Calu3 (cell line): ENCODE results near the gene TFDP2. TPM values are rescaled to one million over a fixed set of nuclear protein-coding genes. Genes with fewer than 3 reads are reported as not detected.

Source experiments
- BruUV-seq: library from RNA; stranded (reverse); fragments of 400-500 nt; replicated peaks from 2 replicates; lab custom pipeline; 2021; lab: Mats Ljungman, UMichigan
- CTCF ChIA-PET: fragments of 300-600 bp; sonication (Branson Sonifier 250); formaldehyde crosslinking; loops from one replicate; lab custom pipeline; 2022; ENCODE audit warnings: antibody characterized with exemption; lab: Charles Lee
- DNase-seq: peaks from one replicate; pipeline ENCODE4 v3.0.0; 2022
- H3K27ac Mint-ChIP-seq: one replicate; pipeline ENCODE4 v1.8.0; 2022; ENCODE audit warnings: mixed read lengths; ENCODE audit not compliant: unreplicated experiment
- H3K27me3 Mint-ChIP-seq: one replicate; pipeline ENCODE4 v1.8.0; 2022; ENCODE audit warnings: mixed read lengths; ENCODE audit not compliant: unreplicated experiment
- H3K36me3 Mint-ChIP-seq: one replicate; pipeline ENCODE4 v1.8.0; 2022; ENCODE audit warnings: mild to moderate bottlenecking, moderate library complexity, mixed read lengths; ENCODE audit not compliant: insufficient read depth, unreplicated experiment
- H3K4me1 Mint-ChIP-seq: one replicate; pipeline ENCODE4 v1.8.0; 2022; ENCODE audit warnings: mild to moderate bottlenecking, low read depth, mixed read lengths; ENCODE audit not compliant: unreplicated experiment
- H3K4me3 Mint-ChIP-seq: one replicate; pipeline ENCODE4 v1.8.0; 2022; ENCODE audit warnings: mild to moderate bottlenecking, low read depth, moderate library complexity, mixed read lengths; ENCODE audit not compliant: unreplicated experiment
- H3K9me3 Mint-ChIP-seq: one replicate; pipeline ENCODE4 v1.8.0; 2022; ENCODE audit warnings: low read depth, mixed read lengths; ENCODE audit not compliant: unreplicated experiment
- CTCF ChIP-seq: fragments of 200-600 bp; IDR thresholded peaks from one replicate; pipeline ENCODE4 v1.8.0; 2022; ENCODE audit warnings: antibody characterized with exemption; ENCODE audit not compliant: unreplicated experiment
- intact Hi-C: fragments of 100-400 bp; cut with micrococcal nuclease; formaldehyde crosslinking; loops from one replicate; pipeline ENCODE4 v1.10.0; 2022; ENCODE audit not compliant: unreplicated experiment
- total RNA-seq: library from RNA; stranded (reverse); gene quantifications from 2 replicates; pipeline ENCODE4 v1.2.3, GENCODE V29; 2022

The TFDP2 gene
- total RNA-seq, 1 experiment from 2014 or later, result 54.8 TPM

GRCh38 chr3:141969711-141970110, 179.6 kb downstream of the TFDP2 start:
- Mint-ChIP-seq H3K4me1 (peaks cover 10% of the 10 kb centered on the region), H3K27me3 (no peaks in the 10 kb centered on the region), H3K4me3 (no peak overlapping the region), H3K9me3 (no peaks in the 10 kb centered on the region), H3K36me3 (no peaks in the 10 kb centered on the region), H3K27ac (no peak overlapping the region)
- TF ChIP-seq CTCF, result no peak
- CTCF ChIA-PET, result no interaction called here
- intact Hi-C loops, result loop anchor here (10.0 kb wide), 1 partner anchor 155 kb away; no protein-coding TSS in a partner anchor
- no TSS peak for BruUV-seq
- no peak for DNase-seq

DNA sequence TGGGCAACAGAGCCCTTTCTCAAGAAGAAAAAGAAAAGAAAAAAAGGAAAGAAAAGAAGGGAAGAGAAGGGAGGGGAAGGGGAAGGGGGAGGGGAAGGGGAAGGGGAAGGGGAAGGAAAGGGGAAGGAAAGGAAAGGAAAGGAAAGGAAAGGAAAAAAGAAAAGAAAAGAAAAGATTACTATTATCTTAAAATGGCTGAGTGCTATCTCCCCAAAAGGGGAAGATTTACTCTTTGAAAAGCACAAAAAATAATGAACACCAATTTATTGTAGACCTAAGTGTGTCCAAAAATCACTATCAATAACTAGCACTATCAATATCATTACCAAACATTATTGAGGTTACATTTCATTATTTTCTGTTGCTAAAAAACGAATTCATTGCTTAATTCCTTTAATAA, 183.9 kb downstream of the TFDP2 start:
- TF ChIP-seq CTCF, result no peak
- no peak overlapping the region for H3K4me3 Mint-ChIP-seq
- CTCF ChIA-PET, result interaction anchor here (0.8 kb wide), 1 partner anchor 227 kb away, joined by 3 read pairs; the partner anchor contains the start of gene RNF7
- intact Hi-C loops, result loop anchor here (10.0 kb wide), 1 partner anchor 159 kb away; no protein-coding TSS in a partner anchor
- DNase-seq, result no peak
- peaks cover 10% of the 10 kb centered on the region for H3K4me1 Mint-ChIP-seq
- no TSS peak for BruUV-seq
- H3K27ac Mint-ChIP-seq, result no peak overlapping the region
- H3K9me3 Mint-ChIP-seq, result no peaks in the 10 kb centered on the region
- peaks cover 4% of the 10 kb centered on the region for H3K36me3 Mint-ChIP-seq
- H3K27me3 Mint-ChIP-seq, result no peaks in the 10 kb centered on the region

DNA sequence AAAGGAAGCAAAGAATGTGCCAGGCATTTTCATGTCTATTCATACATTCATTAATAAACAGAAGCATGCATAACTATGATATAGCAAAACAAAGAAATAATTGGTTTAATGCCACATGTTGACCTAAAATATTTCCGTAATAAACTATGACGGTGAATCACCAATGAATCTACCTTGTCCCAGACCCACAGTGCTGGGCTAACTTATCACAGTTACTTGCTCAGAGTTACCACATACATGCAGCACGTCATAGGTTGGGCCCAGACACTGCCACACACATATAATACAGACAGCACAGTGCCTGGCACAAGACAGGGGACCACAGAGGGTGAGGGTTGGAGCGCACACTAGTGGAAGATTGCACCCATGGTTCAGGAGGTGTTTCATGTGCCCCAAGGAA, 186.0 kb downstream of the TFDP2 start:
- CTCF ChIA-PET, result interaction anchor here (0.5 kb wide), 1 partner anchor 126 kb away, joined by 3 read pairs; no protein-coding TSS in a partner anchor
- Mint-ChIP-seq H3K4me1 (peaks cover 10% of the 10 kb centered on the region), H3K27ac (no peak overlapping the region), H3K27me3 (no peaks in the 10 kb centered on the region), H3K9me3 (no peaks in the 10 kb centered on the region), H3K4me3 (no peak overlapping the region), H3K36me3 (peaks cover 7% of the 10 kb centered on the region)
- TF ChIP-seq CTCF, result no peak
- BruUV-seq, result no TSS peak
- DNase-seq, result no peak
- intact Hi-C loops, result loop anchor here (2.0 to 10.0 kb wide), 2 partner anchors 162 to 318 kb away; no protein-coding TSS in a partner anchor

GRCh38 chr3:141960731-141961130, 188.6 kb downstream of the TFDP2 start:
- no peaks in the 10 kb centered on the region for H3K9me3 Mint-ChIP-seq
- no peak overlapping the region for H3K4me3 Mint-ChIP-seq
- DNase-seq, result no peak
- no peaks in the 10 kb centered on the region for H3K4me1 Mint-ChIP-seq
- H3K36me3 Mint-ChIP-seq, result peaks cover 12% of the 10 kb centered on the region
- intact Hi-C loops, result loop anchor here (10.0 kb wide), 1 partner anchor 164 kb away; no protein-coding TSS in a partner anchor
- no peak overlapping the region for H3K27ac Mint-ChIP-seq
- H3K27me3 Mint-ChIP-seq, result no peaks in the 10 kb centered on the region
- CTCF ChIA-PET, result no interaction called here
- no TSS peak for BruUV-seq
- no peak for TF ChIP-seq CTCF
